ENCODE data around the gene SPINT1.

Gene SPINT1

DNA sequence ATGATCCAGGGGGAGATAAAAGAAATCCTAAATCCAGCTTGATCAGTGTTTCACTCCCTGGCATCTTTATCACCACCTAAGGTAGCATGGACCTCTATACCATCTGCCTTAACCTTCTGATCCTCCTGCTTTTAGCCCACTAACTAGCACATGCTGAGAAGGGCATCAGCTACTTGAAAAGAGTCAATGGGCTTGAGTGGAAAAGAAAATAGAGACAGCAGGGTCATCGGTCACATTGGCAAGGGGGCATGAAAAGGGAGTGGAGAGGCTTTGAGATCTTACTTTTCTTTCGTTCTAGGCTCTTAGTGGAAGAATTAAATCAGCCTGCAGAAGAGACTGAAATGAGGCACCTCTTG lies 37.2 kb upstream of the SPINT1 start:
- TF ChIP-seq, protein P1, sequence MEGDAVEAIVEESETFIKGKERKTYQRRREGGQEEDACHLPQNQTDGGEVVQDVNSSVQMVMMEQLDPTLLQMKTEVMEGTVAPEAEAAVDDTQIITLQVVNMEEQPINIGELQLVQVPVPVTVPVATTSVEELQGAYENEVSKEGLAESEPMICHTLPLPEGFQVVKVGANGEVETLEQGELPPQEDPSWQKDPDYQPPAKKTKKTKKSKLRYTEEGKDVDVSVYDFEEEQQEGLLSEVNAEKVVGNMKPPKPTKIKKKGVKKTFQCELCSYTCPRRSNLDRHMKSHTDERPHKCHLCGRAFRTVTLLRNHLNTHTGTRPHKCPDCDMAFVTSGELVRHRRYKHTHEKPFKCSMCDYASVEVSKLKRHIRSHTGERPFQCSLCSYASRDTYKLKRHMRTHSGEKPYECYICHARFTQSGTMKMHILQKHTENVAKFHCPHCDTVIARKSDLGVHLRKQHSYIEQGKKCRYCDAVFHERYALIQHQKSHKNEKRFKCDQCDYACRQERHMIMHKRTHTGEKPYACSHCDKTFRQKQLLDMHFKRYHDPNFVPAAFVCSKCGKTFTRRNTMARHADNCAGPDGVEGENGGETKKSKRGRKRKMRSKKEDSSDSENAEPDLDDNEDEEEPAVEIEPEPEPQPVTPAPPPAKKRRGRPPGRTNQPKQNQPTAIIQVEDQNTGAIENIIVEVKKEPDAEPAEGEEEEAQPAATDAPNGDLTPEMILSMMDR (IDR thresholded peaks at IDR 0.05; ENCODE audit: low read depth, low read length, missing control alignments), result no peak
- in situ Hi-C loops (cut with HindIII; ENCODE audit: low sequenced_read_pairs), result no loop called here
- no peak for DNase-seq (ENCODE audit: low read depth)
- peak overlapping the region; percentile 86 for H3K4me3 ChIP-seq (ENCODE audit: low read depth, low read length)

DNA sequence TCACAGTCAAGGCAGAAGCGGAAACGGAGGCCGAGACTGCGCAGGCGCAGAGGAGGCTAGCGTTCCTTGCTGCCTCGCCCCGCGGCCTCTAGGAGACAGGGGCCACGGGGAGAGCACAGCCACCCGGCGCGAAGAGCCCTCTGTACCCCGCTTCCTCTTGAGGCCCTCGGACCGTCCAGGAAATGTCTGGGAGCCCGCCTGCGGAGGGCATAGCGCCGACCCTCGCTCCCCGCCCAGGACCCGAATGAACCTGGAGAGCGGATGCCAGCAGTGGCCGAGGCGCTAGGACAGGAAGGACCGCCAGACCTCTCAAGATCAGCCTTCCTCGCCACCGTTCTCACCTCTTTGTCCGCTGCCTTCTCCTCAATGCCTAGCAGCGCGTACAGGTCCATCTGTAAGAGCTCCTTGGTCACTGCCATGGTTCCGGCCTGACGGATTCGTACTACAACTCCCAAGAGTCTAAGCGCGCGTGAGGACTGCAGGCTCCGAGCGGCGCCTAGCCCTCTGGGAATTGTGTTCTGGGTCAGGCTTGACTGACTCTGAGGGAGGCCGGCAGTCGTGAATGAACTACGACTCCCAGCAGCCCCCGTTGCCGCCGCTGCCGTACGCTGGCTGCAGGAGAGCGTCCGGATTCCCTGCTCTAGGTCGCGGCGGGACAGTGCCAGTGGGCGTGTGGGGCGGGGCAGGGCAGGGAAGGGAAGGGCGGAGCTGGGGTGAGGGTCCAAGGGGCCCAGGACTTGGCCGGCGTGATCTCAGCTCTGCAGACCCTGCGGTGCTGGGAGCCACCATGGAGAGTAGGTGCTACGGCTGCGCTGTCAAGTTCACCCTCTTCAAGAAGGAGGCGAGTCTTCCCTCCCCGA lies 36.6 kb upstream of the SPINT1 start, which contains the start of the genes DNAJC17 and ZFYVE19:
DNAJC17 (minus strand) TSS at position 446 of the 860 bp plus-strand sequence; CDS start at position 419, 27 bp downstream.
ZFYVE19 (plus strand) TSS at position 62 of the 860 bp plus-strand sequence; CDS start at position 563, 501 bp downstream.
- DNase-seq (ENCODE audit: low read depth), result peak; percentile 97
- in situ Hi-C loops (cut with HindIII; ENCODE audit: low sequenced_read_pairs), result no loop called here
- H3K4me3 ChIP-seq (ENCODE audit: low read depth, low read length), result peak within 1 kb of the TSS; percentile 86
- TF ChIP-seq, protein P1 (IDR thresholded peaks at IDR 0.05; ENCODE audit: low read depth, low read length, missing control alignments), result no peak

DNA sequence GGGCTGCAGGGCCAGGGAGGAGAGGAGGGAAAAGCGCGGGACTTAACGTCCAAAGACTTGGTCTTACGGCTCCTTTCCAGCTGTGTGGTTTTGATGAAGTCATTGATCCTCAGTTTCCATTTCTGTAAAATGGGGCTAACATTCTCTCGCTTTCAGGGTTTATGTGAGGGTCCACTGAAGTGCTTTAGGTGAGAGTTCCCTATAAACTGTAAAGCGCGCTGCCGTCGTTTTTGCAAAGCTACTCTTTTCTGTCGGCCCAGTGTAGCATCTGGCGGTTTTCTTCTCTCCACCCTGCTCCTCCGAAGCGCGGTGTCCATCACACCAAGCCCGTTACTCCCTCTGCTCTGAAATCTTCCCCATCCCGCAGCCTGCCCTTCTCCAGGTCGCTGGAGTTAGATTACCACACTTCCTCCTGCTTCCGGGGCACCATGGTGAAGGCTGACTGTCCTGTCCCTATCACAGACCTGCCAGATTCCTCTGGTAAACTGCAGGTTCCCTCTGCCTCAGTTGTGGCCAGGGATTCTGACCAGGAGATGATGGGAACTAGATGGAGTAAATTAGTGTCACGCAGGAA lies 35.9 kb upstream of the SPINT1 start:
- no peak for DNase-seq (ENCODE audit: low read depth)
- peak overlapping the region; percentile 86 for H3K4me3 ChIP-seq (ENCODE audit: low read depth, low read length)
- in situ Hi-C loops (cut with HindIII; ENCODE audit: low sequenced_read_pairs), result no loop called here
- TF ChIP-seq, protein P1 (IDR thresholded peaks at IDR 0.05; ENCODE audit: low read depth, low read length, missing control alignments), result no peak

DNA sequence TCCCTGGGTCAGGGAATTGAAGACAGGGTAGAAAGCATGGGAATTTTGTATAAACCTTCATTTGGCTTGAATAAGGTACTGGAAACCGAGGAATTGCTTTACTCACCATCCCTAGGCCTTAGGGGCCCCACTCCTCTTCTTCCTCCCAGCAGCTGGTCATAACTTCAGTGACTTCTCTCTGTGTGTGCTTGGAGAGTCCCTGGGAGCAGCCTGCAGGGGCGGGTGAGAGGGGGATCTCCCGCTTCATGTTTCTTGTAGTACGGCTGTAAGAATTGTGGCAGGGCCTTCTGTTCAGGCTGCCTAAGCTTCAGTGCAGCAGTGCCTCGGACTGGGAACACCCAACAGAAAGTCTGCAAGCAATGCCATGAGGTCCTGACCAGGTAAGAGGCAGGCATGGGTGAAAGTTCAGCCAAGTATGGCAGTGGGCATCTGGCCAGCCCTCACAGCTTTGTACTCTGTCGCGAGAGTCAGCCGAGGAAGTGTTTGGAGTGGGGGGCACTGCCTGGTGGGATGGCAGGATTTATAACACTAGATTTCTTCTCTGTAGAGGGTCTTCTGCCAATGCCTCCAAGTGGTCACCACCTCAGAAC lies 34.9 kb upstream of the SPINT1 start:
- TF ChIP-seq, protein P1 (IDR thresholded peaks at IDR 0.05; ENCODE audit: low read depth, low read length, missing control alignments), result no peak
- H3K4me3 ChIP-seq (ENCODE audit: low read depth, low read length), result no peak overlapping the region
- in situ Hi-C loops (cut with HindIII; ENCODE audit: low sequenced_read_pairs), result no loop called here
- no peak for DNase-seq (ENCODE audit: low read depth)

DNA sequence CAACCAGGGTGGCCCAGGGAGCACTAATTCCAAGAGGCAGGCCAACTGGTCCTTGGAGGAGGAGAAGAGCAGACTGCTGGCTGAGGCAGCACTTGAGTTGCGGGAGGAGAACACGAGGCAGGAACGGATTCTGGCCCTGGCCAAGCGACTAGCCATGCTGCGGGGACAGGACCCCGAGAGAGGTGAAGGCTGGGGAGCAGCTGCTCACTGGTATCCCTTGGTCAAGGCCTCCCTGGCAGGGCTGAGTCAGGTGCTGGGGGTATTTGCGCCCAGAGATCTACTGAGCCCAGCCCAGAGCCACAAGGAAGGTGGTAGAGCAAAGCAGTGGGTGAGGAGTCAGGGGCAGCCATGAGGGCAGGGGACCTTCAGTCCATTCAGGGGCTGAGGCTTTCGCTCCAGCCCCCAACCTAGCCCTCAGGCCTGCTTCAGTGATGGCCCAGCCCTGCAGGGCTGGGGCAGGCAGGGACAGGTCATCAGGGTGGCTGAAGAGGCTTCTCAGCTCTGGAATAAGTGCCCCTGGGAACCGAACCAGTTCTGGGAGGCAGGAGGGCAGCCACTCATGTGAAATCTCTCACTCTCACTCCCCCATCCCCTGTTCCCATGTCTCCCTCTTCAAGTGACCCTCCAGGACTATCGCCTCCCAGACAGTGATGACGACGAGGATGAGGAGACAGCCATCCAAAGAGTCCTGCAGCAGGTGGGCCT lies 31.0 kb upstream of the SPINT1 start:
- DNase-seq (ENCODE audit: low read depth), result no peak
- TF ChIP-seq, protein P1 (IDR thresholded peaks at IDR 0.05; ENCODE audit: low read depth, low read length, missing control alignments), result no peak
- H3K4me3 ChIP-seq (ENCODE audit: low read depth, low read length), result no peak overlapping the region
- in situ Hi-C loops (cut with HindIII; ENCODE audit: low sequenced_read_pairs), result no loop called here
